SH-SY5Y (cell line): ENCODE results near the gene CCR3.

Experiments used
- GATA2 ChIP-seq: IDR thresholded peaks from 2 replicates; pipeline ENCODE4 v1.6.1; 2011; ENCODE audit warnings: mild to moderate bottlenecking, low read depth, low read length
- GATA3 ChIP-seq: IDR thresholded peaks from 2 replicates; pipeline ENCODE4 v1.6.1; 2011; ENCODE audit warnings: low read depth, mild to moderate bottlenecking, low read length, moderate library complexity

- TF ChIP-seq GATA3 = no peak
- no peak for TF ChIP-seq GATA2
Measured at GRCh38 chr3:46213201-46213600, 29.1 kb upstream of the CCR3 start.
